H1 (cell line): ENCODE data around the gene PLA2G10. TPM values are rescaled to one million over a fixed set of nuclear protein-coding genes. Genes with fewer than 3 reads are reported as not detected.
"Not testable (repeated sequence)": the region's sequence is repeated elsewhere in the genome, so short reads cannot be mapped to it uniquely, and the experiment has no call there.

Experiments used
- CTCF ChIA-PET: fragments of 300-600 bp; sonication (Branson Sonifier 250); formaldehyde crosslinking; loops from one replicate; lab custom pipeline; 2021; ENCODE audit not compliant: partially characterized antibody; lab: Charles Lee
- POLR2A ChIA-PET: fragments of 300-600 bp; sonication (Branson Sonifier 250); formaldehyde crosslinking; loops from one replicate; lab custom pipeline; 2021; ENCODE audit warnings: inconsistent platforms; ENCODE audit not compliant: partially characterized antibody; lab: Charles Lee
- DNase-seq, 2 experiments: peaks; one replicate each; pipeline versions ENCODE4 v3.0.0 to v3.0.0-alpha.2; 2010 to 2022; ENCODE audit warnings: low spot score in 2 of 2, low read depth in 1 of 2, mixed read lengths in 1 of 2
- FAIRE-seq: peaks from 2 replicates; lab custom pipeline; 2011; peaks lifted over from hg19 to GRCh38; lab: Jason Lieb, UNC
- H2AFZ ChIP-seq: 2 replicates; pipeline ENCODE4 v1.8.1; 2012; ENCODE audit warnings: low read length, inconsistent platforms
- H2AK5ac ChIP-seq: 2 replicates; pipeline ENCODE4 v1.6.1; 2013; ENCODE audit warnings: low read depth, low read length
- H2BK120ac ChIP-seq: replicated peaks from 2 replicates; pipeline ENCODE3; 2013; ENCODE audit warnings: low read depth, low read length, inconsistent platforms
- H2BK12ac ChIP-seq: 2 replicates; pipeline ENCODE4 v1.6.1; 2013; ENCODE audit warnings: low read depth, low read length
- H2BK15ac ChIP-seq: 2 replicates; pipeline ENCODE4 v1.6.1; 2013; ENCODE audit warnings: low read length
- H2BK20ac ChIP-seq: 2 replicates; pipeline ENCODE4 v1.6.1; 2013; ENCODE audit warnings: low read length
- H2BK5ac ChIP-seq: 2 replicates; pipeline ENCODE4 v1.6.1; 2013; ENCODE audit warnings: low read depth, low read length
- H3K14ac ChIP-seq: 2 replicates; pipeline ENCODE4 v1.6.1; 2013; ENCODE audit warnings: inconsistent platforms; ENCODE audit not compliant: insufficient read length
- H3K18ac ChIP-seq: 2 replicates; pipeline ENCODE4 v1.6.1; 2013; ENCODE audit warnings: low read length; ENCODE audit errors: extremely low read depth
- H3K23ac ChIP-seq: 2 replicates; pipeline ENCODE4 v1.6.1; 2013; ENCODE audit warnings: inconsistent platforms; ENCODE audit not compliant: insufficient read length
- H3K23me2 ChIP-seq: 2 replicates; pipeline ENCODE4 v1.6.1; 2013; ENCODE audit warnings: low read depth, low read length
- H3K27ac ChIP-seq: 2 replicates; pipeline ENCODE4 v1.6.1; 2011; ENCODE audit warnings: low read depth, low read length, inconsistent platforms
- H3K27me3 ChIP-seq, 4 experiments: replicated peaks in 1 of 4; 1 replicate in 1 of 4; 2 replicates in 3 of 4; pipeline versions ENCODE4 v1.6.1 to v1.8.1; 2011 to 2013; ENCODE audit warnings: low read length in 3 of 4, mild to moderate bottlenecking in 3 of 4, inconsistent platforms in 2 of 4, mixed read lengths in 2 of 4, moderate library complexity in 1 of 4; ENCODE audit not compliant: control insufficient read depth in 3 of 4, insufficient read depth in 3 of 4; ENCODE audit errors: extremely low read depth in 1 of 4
- H3K36me3 ChIP-seq, 4 experiments: 2 replicates each; pipeline versions ENCODE4 v1.6.1 to v1.8.1; 2011 to 2013; ENCODE audit warnings: mild to moderate bottlenecking in 4 of 4, low read length in 3 of 4, moderate library complexity in 2 of 4, control low read depth in 1 of 4, inconsistent platforms in 1 of 4; ENCODE audit not compliant: insufficient read depth in 4 of 4, control insufficient read depth in 2 of 4
- H3K4ac ChIP-seq: replicated peaks from 2 replicates; pipeline ENCODE3; 2013; ENCODE audit warnings: low read length, low read depth, mixed read lengths, inconsistent platforms; ENCODE audit not compliant: insufficient read length
- H3K4me1 ChIP-seq, 4 experiments: replicated peaks in 1 of 4; 1 replicate in 1 of 4; 2 replicates in 3 of 4; pipeline versions ENCODE4 v1.6.1 to v1.8.1; 2011 to 2013; ENCODE audit warnings: low read length in 3 of 4, inconsistent platforms in 2 of 4, mixed read lengths in 1 of 4; ENCODE audit not compliant: insufficient read depth in 4 of 4, control insufficient read depth in 3 of 4
- H3K4me2 ChIP-seq, 2 experiments: 2 replicates each; pipeline versions ENCODE4 v1.6.1 to v1.8.1; 2011 to 2013; ENCODE audit warnings: low read depth in 2 of 2, low read length in 2 of 2, control low read depth in 1 of 2, inconsistent platforms in 1 of 2, mild to moderate bottlenecking in 1 of 2; ENCODE audit not compliant: insufficient read depth in 1 of 2
- H3K4me3 ChIP-seq, 4 experiments: fragments of 200-600, 300-600 bp in 1 of 4; sonication (generic), shearing (Covaris generic), sonication (Bioruptor Twin) in 1 of 4; 2 replicates each; pipeline versions ENCODE4 v1.5.1 to v1.8.1; 2011 to 2016; ENCODE audit warnings: low read length in 4 of 4, low read depth in 3 of 4, control low read depth in 2 of 4, inconsistent platforms in 2 of 4, mild to moderate bottlenecking in 2 of 4, mixed read lengths in 1 of 4, moderate library complexity in 1 of 4; ENCODE audit not compliant: insufficient read depth in 2 of 4; ENCODE audit errors: extremely low read depth in 1 of 4
- H3K56ac ChIP-seq: replicated peaks from 2 replicates; pipeline ENCODE3; 2013; ENCODE audit warnings: low read depth, mild to moderate bottlenecking, mixed read lengths, low read length, inconsistent platforms; ENCODE audit not compliant: insufficient read length
- H3K79me1 ChIP-seq: 2 replicates; pipeline ENCODE4 v1.6.1; 2013; ENCODE audit warnings: low read depth, low read length, control low read depth
- H3K79me2 ChIP-seq, 2 experiments: 2 replicates each; pipeline versions ENCODE4 v1.6.1 to v1.8.1; 2012 to 2013; ENCODE audit warnings: low read length in 2 of 2, mild to moderate bottlenecking in 2 of 2, inconsistent platforms in 1 of 2; ENCODE audit not compliant: insufficient read depth in 2 of 2, control insufficient read depth in 1 of 2
- H3K9ac ChIP-seq, 4 experiments: replicated peaks in 1 of 4; 1 replicate in 1 of 4; 2 replicates in 3 of 4; pipeline versions ENCODE4 v1.6.1 to v1.8.1; 2011 to 2013; ENCODE audit warnings: low read depth in 3 of 4, low read length in 3 of 4, control low read depth in 2 of 4, mild to moderate bottlenecking in 2 of 4, moderate library complexity in 2 of 4, inconsistent platforms in 1 of 4; ENCODE audit errors: extremely low read depth in 1 of 4
- H3K9me3 ChIP-seq, 2 experiments: 2 replicates each; pipeline versions ENCODE4 v1.6.1 to v1.8.1; 2012 to 2013; ENCODE audit warnings: mild to moderate bottlenecking in 2 of 2, moderate library complexity in 2 of 2, control low read depth in 1 of 2, inconsistent platforms in 1 of 2, low read depth in 1 of 2, low read length in 1 of 2, mixed read lengths in 1 of 2; ENCODE audit not compliant: insufficient read depth in 2 of 2
- H4K20me1 ChIP-seq, 2 experiments: replicated peaks in 1 of 2; 2 replicates each; pipeline versions ENCODE3 to v1.8.1; 2011 to 2013; ENCODE audit warnings: inconsistent platforms in 2 of 2, low read length in 2 of 2, mild to moderate bottlenecking in 1 of 2; ENCODE audit not compliant: insufficient read depth in 2 of 2, control insufficient read depth in 1 of 2
- H4K5ac ChIP-seq: 2 replicates; pipeline ENCODE4 v1.6.1; 2013; ENCODE audit warnings: low read length, low read depth, mixed read lengths, inconsistent platforms; ENCODE audit not compliant: insufficient read length
- H4K8ac ChIP-seq: 2 replicates; pipeline ENCODE4 v1.8.0; 2013; ENCODE audit warnings: mild to moderate bottlenecking, moderate library complexity, low read length, inconsistent platforms; ENCODE audit not compliant: insufficient read depth; ENCODE audit errors: extremely low read depth
- H4K91ac ChIP-seq: replicated peaks from 2 replicates; pipeline ENCODE3; 2013; ENCODE audit warnings: low read length, mixed read lengths, inconsistent platforms; ENCODE audit not compliant: insufficient read length
- WGBS, 2 experiments: shearing (Covaris generic) in 1 of 2; methylation state at CpG; one replicate each; pipeline versions ENCODE4 v1.1.6 to v1.1.7; 2013 to 2015; ENCODE audit warnings: low lambda C conversion rate in 2 of 2, mixed read lengths in 2 of 2, inconsistent platforms in 1 of 2, low coverage in 1 of 2, missing lambda C conversion rate in 1 of 2; ENCODE audit not compliant: insufficient replicate concordance in 2 of 2, insufficient coverage in 1 of 2, insufficient read length in 1 of 2; ENCODE audit errors: extremely low coverage in 1 of 2, missing lambda C conversion rate in 1 of 2; 5-methylcytosine and 5-hydroxymethylcytosine counted together
- polyA plus RNA-seq, 7 experiments: library from polyadenylated mRNA; depleted of rRNA in 3 of 7; stranded (reverse) in 5 of 7; unstranded in 2 of 7; fragments of >200 nt in 5 of 7; fragments of 200-250 nt in 2 of 7; gene quantifications; 1 replicate in 5 of 7; 2 replicates in 1 of 7; 4 replicates in 1 of 7; pipeline versions ENCODE4 v1.2.1 to v1.2.3, GENCODE V29; 2011 to 2013; ENCODE audit warnings: missing spikeins in 2 of 7, mixed read lengths in 2 of 7
- total RNA-seq: library from RNA; stranded (reverse); fragmentation: NEBNext Ultra II Directional; extraction: Animal tissue kit (Norgen Biotek cat#: 25700); gene quantifications from 2 replicates; pipeline ENCODE4 v1.2.1, GENCODE V29; 2021

Gene PLA2G10
- total and polyA plus RNA-seq, 2 of the 8 experiments (the other 6 are each of a cell fraction or from before 2014, with no cell fraction given), result 0.60 to 2.2 TPM

- H3K4me3 ChIP-seq, H3K4me2 ChIP-seq, H2AK5ac ChIP-seq, H3K56ac ChIP-seq, H3K4ac ChIP-seq, H3K18ac ChIP-seq, H2AFZ ChIP-seq, POLR2A ChIA-PET, H4K20me1 ChIP-seq, FAIRE-seq, CTCF ChIA-PET, H2BK20ac ChIP-seq, H3K23ac ChIP-seq, H3K4me1 ChIP-seq, H3K9me3 ChIP-seq, H4K91ac ChIP-seq, H3K36me3 ChIP-seq, H2BK12ac ChIP-seq, H3K27ac ChIP-seq, H3K27me3 ChIP-seq, H3K23me2 ChIP-seq, H3K79me1 ChIP-seq, H2BK5ac ChIP-seq, DNase-seq, H2BK120ac ChIP-seq, H2BK15ac ChIP-seq, H3K79me2 ChIP-seq, H4K5ac ChIP-seq, H3K9ac ChIP-seq, H4K8ac ChIP-seq, H3K14ac ChIP-seq: not testable (repeated sequence)
- whole genome bisulfite sequencing, 2 experiments, result no CpG with 5 or more reads among the region's 73 CpGs
These were observed 9.3 kb upstream of the PLA2G10 start, which contains the start of gene NPIPA3 for GRCh38 chr16:14703156-14704011. NPIPA3 (plus strand) TSS chr16:14703411; CDS start chr16:14708944, 5,533 bp downstream.

DNA sequence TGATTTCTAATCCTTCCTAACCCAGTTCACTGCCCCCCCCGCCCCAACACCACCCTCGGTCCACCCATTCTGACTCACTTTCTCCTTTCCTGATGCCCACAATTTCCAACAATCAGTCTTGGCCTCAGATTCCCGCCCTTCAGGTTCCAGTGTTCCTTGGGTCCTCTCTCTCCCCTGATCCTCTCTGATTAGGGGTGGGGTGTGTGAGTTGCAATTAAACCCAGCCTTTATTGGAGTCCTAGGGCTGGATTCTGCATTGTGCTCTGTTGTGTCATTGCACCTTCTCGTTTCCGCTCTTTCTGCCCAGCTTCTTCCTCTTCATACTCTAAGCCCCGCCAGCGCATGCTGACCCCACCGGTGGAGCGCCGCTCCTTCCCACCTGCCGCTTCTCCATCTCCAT is 8.6 kb upstream of the PLA2G10 start:
- CTCF ChIA-PET, POLR2A ChIA-PET, H2BK120ac ChIP-seq, H2BK12ac ChIP-seq, H4K91ac ChIP-seq, H3K18ac ChIP-seq, H2AK5ac ChIP-seq, H3K4ac ChIP-seq, H3K9ac ChIP-seq, H3K79me1 ChIP-seq, H3K4me2 ChIP-seq, H4K20me1 ChIP-seq, H2BK15ac ChIP-seq, H3K23me2 ChIP-seq, H2AFZ ChIP-seq, H3K4me1 ChIP-seq, H3K9me3 ChIP-seq, H3K4me3 ChIP-seq, H3K56ac ChIP-seq, FAIRE-seq, DNase-seq, H3K27me3 ChIP-seq, H4K5ac ChIP-seq, H2BK20ac ChIP-seq, H3K14ac ChIP-seq, H2BK5ac ChIP-seq, H4K8ac ChIP-seq, H3K79me2 ChIP-seq, H3K36me3 ChIP-seq, H3K27ac ChIP-seq, H3K23ac ChIP-seq: not testable (repeated sequence)
- no CpG with 5 or more reads among the region's 11 CpGs for WGBS, 2 experiments
